RPMI8226 (cell line): Measurements from ENCODE around the gene PRF1.
"Not testable (repeated sequence)": the region's sequence is repeated elsewhere in the genome, so short reads cannot be mapped to it uniquely, and the experiment has no call there.

Source experiments
- DNase-seq: peaks from one replicate; pipeline ENCODE4 v3.0.0-alpha.2; 2015

Gene PRF1

GRCh38 chr10:70602665-70603448, at the start of gene PRF1:
Gene PRF1 (minus strand): TSS chr10:70602741. CDS start chr10:70600902, 1,839 bp downstream.
- no peak for DNase-seq

- no peak for DNase-seq
Measured at GRCh38 chr10:70651661-70652060, 49.1 kb upstream of the PRF1 start.

GRCh38 chr10:70650718-70651117, 48.2 kb upstream of the PRF1 start:
- no peak for DNase-seq

GRCh38 chr10:70650104-70650503, 47.6 kb upstream of the PRF1 start:
- DNase-seq: no peak

- no peak for DNase-seq
Measured at GRCh38 chr10:70649526-70649925, 47.0 kb upstream of the PRF1 start.

- no peak for DNase-seq
Measured at GRCh38 chr10:70648427-70648826, 45.9 kb upstream of the PRF1 start.

- DNase-seq: no peak
Measured at GRCh38 chr10:70647086-70647485, 44.5 kb upstream of the PRF1 start.

- not testable (repeated sequence) for DNase-seq
Measured at GRCh38 chr10:70644959-70645358, 42.4 kb upstream of the PRF1 start.

- DNase-seq: not testable (repeated sequence)
Measured at GRCh38 chr10:70643272-70643671, 40.7 kb upstream of the PRF1 start.

GRCh38 chr10:70639640-70640383, 37.3 kb upstream of the PRF1 start:
- DNase-seq: not testable (repeated sequence)

- not testable (repeated sequence) for DNase-seq
Measured at GRCh38 chr10:70634515-70634914, 32.0 kb upstream of the PRF1 start.

GRCh38 chr10:70634011-70634410, 31.5 kb upstream of the PRF1 start:
- no peak for DNase-seq

- DNase-seq: not testable (repeated sequence)
Measured at GRCh38 chr10:70631735-70632134, 29.2 kb upstream of the PRF1 start.

GRCh38 chr10:70629338-70629737, 26.8 kb upstream of the PRF1 start:
- no peak for DNase-seq

- no peak for DNase-seq
Measured at GRCh38 chr10:70626056-70626455, 23.5 kb upstream of the PRF1 start.

GRCh38 chr10:70622981-70623844, 20.7 kb upstream of the PRF1 start:
- no peak for DNase-seq

- DNase-seq: no peak
Measured at GRCh38 chr10:70622541-70622940, 20.0 kb upstream of the PRF1 start.

GRCh38 chr10:70621503-70622078, 19.1 kb upstream of the PRF1 start:
- no peak for DNase-seq

- no peak for DNase-seq
Measured at GRCh38 chr10:70620020-70620289, 17.4 kb upstream of the PRF1 start.

- DNase-seq: peak; percentile 3
Measured at GRCh38 chr10:70619271-70620019, 16.9 kb upstream of the PRF1 start.

GRCh38 chr10:70618663-70619062, 16.1 kb upstream of the PRF1 start:
- DNase-seq: no peak

GRCh38 chr10:70617798-70618568, 15.4 kb upstream of the PRF1 start:
- no peak for DNase-seq
